T-helper 1 cell (primary cell): ENCODE data around the gene HMCN2.

ENCODE experiments used
- DNase-seq, 5 donors: peaks; one replicate each; pipeline ENCODE4 v3.0.0-alpha.2; 2012 to 2020

The HMCN2 gene

DNA sequence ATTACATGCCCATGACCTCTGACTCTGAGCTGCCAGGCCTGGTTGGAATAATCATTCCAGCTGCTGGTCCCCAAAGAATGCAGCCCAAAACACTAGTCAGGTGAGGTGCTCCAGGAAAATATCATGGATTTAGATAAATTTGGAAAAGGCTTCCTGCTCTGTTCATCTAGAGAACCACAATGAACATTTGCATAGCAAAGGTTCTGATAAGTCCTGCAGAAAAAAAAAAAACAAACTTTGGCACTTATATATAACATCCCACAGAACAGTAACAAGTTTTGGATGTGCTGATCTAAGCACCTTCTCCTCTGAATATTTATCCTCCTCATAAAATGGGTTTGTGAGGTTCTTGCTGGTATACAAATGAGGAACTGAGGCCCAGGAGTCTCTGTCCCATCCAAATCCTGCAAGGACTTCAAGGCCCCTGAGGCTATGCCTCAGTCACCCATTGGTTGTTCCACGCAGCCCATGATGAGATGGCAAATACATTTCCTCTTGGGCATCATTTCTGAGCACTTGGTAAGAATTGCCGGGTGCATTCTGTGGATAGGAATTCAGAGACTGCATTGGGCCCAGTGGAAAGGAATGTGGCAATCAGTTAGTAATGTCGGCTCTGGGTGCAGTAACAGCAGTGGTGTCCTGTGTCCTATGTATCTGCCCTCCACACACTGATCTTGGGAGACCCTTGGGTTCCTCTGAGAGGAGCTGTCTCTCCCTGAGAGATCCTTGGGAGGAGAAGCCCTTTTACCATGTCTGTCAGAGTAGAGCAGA is 105.8 kb downstream of the HMCN2 start:
- DNase-seq, result no peak

DNA sequence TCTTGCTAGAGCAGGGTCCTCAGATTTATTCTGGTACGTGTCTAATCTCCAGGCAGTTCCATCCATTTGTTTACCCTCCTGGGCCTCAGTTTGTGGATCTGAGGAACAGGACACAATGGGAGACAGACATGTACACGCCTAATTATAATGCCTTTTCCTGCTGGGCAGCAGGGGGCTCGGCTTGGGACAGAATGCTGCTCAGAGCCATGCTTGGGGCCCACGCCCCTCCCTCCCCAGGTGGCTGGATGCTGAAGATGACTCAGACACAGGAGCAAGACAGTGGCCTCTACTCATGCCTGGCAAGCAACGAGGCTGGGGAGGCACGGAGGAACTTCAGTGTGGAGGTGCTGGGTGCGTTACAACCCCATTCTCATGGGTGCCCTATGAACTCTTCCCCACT is 106.5 kb downstream of the HMCN2 start:
- no peak for DNase-seq

DNA sequence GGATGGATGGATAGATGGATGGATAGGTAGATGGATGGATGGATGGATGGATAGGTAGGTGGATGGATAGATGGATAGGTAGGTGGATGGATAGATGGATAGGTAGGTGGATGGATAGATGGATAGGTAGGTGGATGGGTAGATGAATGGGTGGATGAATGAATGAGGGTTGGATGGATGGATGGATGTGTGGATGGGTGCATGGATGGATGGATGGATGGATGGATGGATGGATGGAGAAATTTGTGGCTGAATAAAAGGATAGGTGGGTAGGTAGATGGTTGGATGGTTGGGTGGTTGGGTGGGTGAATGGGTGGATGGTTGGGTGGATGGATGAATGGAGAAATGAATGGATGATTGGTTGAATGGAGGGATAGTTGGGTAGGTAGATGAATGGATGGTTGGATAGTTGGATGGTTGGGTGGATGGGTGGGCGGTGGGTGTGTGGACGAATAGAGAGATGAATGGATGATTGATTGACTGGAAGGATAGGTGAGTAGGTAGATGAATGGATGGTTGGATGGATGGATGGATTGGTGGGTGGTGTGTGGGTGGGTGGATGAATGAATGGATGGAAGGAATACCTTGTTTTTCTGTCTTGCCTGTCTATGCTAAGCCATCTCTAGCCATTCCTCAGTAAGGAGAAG is 108.2 kb downstream of the HMCN2 start:
- no peak for DNase-seq

DNA sequence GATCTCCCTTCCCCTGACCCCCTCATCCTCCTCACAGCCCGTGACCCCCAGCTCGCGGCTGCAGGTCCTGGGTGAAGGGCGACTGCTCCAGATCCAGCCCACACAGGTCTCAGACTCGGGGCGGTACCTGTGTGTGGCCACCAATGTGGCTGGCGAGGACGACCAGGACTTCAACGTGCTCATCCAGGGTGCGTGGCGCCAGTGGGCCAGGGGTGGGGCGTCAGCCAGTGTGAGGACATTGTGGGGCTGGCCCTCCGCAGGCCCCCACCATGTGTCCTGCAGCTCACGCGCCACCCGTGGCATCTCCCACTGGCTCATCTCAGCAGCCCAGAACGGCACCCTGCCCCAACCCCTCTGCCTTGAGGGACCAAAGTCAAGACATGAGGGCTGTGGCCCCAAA is 112.1 kb downstream of the HMCN2 start:
- DNase-seq, result no peak

DNA sequence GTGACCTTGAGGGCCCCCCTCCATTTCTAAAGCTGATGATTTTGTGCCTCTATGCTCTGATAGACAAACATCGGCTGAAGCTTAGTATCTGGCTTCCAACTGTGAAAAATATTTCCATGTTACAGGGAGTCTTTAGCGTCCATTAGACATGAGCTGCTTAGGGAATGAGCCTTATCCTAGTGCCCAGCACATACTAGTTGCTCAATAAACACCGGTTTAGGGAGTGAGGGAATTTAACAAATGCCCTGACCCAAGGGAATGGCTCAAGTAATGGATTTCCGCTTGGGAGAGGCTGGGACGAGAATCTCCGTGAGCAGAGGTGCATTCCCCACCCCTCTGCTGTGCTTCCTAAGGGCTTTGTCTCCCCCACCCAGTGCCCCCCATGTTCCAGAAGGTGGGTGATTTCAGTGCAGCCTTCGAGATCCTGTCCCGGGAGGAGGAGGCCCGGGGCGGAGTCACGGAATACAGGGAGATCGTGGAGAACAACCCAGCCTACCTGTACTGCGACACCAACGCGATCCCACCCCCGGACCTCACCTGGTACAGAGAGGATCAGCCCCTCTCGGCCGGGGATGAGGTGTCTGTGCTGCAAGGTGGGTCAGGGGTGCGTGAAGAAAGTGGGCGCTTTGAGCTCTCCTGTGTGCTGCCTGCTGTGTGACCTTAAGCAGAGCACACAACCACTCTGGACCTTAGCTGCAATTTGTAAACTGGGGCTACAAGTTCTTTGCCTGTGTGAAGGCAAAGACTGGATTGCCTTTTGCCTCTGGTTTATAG is 113.5 kb downstream of the HMCN2 start:
- no peak for DNase-seq

DNA sequence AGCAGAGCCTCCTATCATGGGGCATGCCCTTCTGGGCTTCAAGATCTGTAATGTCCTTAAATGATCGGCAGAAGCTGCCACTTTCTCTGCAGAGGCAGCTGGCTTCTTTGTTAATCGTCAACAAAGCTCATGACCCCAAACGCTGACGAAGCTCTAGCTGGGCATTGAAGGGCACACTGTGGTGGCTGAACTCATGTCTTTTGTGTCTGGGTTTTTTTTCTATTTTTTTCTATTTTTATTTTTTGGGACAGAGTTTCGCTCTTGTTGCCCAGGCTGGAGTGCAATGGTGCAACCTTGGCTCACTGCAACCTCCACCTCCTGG is 114.0 kb downstream of the HMCN2 start:
- DNase-seq, result no peak

DNA sequence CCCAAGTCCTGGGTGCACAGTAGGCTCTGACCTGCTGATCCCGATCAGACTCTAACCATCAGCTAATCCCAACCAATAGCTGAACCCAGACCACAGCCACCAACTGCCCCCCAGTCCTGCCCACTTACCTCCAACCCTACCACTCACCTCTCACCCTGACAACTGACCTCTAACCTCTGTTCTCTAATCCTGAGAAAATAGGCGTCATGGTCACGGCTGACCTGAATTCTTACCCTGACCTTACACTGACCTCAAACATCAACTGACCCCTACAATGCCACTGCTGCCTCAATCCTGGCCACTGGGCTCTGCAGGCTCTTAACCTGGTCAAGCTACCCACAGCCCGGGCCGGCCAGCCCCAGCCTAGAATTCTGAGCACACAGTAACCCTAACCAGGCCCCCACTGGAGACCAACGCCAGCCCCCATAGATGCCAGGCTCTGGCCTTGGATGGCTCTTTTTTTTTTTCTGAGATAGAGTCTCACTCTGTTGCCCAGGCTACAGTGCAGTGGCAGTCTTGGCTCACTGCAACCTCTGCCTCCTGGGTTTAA is 115.4 kb downstream of the HMCN2 start:
- no peak for DNase-seq

DNA sequence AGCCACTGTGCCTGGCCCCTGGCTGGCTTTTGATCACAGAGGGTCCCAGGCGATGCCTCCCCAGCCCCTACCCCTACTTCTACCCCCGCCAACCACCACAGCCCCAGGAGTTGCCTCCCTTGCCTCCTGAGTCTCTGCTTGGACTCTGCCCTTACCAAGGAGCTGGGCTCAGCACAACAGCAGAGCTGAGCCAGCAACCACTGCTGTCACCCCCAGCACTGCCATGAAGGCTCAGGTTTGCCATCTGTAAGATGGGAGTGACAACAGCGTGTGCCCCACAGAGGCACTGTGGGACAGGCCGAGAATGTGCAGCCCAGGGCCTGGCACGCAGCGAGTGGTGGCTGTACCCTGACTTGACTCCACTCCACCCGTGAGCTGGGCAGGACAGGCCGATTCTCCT is 116.1 kb downstream of the HMCN2 start:
- DNase-seq, result no peak

DNA sequence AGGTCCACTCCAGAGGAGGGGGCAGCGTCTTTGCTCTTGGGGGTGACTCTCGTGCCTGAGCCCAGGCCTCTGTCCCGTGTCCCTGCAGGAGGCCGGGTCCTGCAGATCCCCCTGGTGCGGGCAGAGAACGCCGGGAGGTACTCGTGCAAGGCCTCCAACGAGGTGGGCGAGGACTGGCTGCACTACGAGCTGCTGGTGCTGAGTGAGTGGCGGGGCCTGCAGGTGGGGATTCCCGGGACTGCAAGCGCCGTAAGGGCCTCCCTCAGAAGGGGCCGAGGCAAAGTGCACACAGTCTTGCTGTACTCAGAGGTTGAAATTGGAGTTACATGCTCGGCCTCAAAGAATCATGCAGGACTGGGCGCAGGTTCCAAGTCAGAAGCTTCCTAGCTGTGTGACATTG is 116.5 kb downstream of the HMCN2 start:
- DNase-seq, result no peak

DNA sequence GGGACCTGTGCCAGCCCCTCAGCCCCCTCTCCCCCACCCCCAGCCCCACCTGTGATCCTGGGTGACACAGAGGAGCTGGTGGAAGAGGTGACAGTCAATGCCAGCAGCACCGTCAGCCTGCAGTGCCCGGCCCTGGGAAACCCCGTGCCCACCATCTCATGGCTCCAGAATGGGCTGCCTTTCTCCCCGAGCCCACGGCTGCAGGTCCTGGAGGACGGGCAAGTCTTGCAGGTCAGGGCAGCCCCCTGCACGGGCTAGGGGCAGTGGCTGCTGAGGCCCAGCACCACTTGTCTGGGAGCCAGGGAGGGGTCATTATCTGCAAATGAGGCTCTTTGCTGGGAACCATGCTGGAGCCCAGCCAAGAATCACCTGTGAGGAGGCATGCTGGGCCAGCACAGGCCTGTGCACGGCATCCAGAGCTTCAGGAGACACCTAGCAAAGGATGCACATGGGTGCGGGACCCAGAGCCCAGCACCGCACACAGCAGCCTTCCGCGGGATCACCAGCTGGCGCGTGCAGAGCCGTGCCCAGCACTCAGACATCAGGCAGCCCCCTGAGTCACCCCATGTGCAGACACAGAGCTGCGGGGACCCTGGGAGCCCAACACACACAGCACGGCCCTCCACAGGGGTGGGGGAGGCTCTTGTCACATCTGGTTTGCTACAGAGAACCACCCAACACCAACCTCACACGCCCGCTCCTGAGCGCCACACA is 117.2 kb downstream of the HMCN2 start:
- DNase-seq, result no peak

DNA sequence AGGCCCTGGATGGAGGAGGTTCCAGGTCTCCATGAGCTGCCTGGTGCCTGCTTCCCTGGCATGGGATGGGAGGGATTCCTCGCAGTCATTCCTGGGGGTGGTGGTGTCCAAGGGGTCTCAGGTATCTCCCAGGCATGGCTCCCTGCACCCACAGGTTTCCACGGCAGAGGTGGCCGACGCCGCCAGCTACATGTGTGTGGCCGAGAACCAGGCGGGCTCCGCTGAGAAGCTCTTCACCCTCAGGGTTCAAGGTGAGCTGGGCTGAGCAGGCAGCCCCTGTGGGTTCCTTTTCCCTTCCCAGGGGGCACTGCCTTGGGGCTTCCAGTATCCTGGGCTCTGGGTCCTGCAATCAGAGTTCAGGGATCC is 117.8 kb downstream of the HMCN2 start:
- DNase-seq, result no peak

DNA sequence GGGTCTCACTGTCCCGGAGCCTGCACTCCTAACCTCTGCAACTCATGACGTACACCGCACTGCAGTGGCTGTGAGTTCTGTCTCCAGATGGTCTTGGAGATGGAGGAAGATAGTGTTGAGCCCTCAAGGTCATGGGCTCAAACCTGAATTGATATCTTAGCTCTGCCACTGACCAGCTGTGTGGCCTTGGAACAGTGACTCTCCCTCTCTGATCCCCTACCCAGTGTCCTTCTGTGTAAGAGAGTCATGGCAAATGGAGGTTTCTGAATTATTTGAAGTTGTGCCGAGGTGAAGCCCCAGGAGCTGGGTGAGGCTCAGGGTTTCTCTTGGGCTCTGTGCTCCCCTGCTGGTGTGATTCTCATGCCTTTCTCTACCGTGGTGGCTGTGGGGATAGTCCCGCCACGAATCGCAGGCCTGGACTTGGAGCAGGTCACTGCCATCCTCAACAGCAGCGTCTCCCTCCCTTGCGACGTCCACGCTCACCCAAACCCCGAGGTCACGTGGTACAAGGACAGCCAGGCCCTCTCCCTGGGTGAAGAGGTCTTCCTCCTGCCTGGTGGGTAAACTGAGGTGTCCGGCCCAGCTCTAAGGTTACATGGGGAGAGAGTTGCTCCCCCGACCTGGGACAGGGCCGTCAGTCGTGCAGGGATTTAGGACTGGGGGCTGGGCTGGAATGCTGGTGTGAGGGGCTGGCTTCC is 118.6 kb downstream of the HMCN2 start:
- no peak for DNase-seq

DNA sequence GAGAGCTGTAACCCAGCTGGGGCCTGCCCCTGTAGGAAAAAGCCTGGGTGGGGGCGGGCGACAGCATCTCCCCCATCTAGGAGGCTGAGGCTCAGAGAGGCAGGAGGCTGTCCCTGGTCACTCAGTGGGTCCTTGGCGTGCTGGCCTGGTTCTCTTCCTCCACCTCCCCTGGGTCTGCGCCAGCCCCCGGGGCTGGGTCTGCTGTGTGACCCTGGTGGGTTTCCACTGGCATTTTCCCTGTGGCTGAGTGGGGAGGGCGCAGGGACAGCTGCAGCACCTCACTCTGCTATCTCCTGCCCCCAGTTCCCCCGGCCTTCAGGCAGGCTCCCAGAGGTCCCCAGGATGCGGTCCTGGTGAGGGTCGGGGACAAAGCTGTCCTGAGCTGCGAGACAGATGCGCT is 119.7 kb downstream of the HMCN2 start:
- DNase-seq, result no peak

DNA sequence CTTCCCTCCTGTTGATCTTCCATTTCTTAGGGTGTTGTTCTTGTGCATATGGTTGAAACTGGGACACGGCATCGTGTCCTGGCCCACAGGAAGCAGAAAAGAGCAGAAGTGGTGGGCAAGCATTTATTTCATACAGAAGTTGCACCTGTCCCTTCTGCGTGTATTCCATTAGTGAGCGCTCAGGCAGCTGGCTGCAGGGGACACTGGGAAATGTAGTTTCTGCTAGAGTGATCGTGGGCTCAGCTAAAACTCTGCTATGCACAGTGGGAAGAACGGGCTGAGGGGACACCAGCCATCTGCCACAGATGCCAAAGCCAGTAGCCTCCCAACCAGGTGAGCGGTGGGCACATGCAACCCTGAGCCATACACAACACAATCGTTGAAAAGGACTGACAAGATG is 121.8 kb downstream of the HMCN2 start:
- DNase-seq, result no peak

DNA sequence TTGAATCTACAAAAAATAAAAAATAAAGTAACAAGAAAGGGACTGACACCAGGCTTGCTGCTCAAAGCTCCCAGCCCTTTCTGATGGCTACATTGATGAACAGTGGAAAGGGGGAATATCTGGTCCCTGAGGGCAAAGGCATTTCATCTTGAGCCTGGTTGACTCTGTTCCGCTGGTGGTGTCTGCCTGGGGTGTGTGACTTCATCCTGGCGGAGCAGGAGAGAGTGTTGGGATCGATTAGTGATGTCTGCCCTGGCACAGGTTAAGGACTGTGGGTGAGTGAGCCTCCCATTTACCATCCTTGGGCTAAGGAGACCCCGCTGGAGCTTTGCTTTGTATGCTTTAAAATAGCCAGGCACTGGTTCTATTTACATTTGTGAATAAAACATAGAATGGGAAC is 122.3 kb downstream of the HMCN2 start:
- no peak for DNase-seq

DNA sequence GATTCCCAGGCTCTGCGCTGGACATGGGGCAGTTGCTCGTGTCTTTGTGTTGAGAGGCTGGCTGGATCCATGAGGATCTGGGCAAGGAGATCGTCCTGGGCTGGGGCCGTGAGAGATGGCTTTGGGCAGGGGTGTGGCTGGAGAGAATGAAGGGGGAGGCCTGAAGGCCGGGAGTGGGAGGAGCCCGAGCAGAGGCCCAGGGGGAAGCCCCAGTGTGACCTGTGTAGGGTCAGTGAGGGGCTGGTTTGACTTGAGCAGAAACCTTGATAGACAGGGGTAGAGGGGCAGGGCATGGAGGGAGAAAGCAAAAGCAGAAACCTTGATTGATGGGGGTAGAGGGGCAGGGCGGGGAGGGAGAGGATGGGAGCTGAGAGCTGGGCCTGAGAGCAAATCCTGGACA is 124.8 kb downstream of the HMCN2 start:
- DNase-seq, result no peak

DNA sequence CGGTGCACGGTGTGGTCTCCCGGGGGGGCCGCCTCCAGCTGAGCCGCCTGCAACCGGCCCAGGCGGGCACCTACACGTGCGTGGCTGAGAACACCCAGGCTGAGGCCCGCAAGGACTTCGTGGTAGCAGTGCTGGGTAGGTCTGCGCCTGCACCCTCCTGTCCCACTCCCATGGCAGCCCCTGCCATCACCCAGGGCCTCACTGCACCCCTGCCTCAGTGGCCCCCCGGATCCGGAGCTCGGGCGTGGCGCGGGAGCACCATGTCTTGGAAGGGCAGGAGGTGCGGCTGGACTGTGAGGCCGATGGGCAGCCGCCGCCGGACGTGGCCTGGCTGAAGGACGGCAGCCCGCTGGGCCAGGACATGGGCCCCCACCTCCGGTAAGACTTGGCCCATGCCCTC is 125.4 kb downstream of the HMCN2 start:
- DNase-seq, result no peak

DNA sequence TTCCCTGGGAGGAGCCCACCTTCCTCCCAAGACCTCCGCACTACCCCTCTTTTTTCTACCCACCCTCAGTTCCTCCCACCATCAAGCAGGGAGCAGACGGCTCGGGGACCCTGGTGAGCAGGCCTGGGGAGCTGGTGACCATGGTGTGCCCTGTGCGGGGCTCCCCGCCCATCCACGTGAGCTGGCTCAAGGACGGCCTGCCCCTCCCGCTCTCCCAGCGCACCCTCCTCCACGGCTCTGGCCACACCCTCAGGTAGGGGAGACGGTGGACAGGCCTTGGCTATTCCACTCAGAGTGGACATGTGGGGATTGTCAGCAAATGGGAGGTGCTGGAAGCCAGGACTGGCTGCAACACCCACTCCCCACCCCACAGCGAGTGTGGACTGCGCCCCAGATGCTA is 126.3 kb downstream of the HMCN2 start:
- no peak for DNase-seq

DNA sequence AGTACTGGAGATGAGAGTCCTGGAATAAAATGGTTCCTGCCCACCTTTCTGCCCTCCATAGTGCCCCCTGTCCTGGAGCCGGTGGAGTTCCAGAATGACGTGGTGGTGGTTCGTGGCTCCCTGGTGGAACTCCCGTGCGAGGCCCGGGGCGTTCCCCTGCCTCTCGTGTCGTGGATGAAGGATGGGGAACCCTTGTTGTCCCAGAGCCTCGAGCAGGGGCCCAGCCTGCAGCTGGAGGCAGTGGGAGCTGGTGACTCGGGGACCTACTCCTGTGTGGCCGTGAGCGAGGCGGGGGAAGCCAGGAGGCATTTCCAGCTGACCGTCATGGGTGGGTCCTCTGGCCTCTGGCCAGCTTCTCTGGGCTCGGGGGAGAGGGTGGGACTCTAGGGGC is 128.1 kb downstream of the HMCN2 start:
- DNase-seq, result no peak

DNA sequence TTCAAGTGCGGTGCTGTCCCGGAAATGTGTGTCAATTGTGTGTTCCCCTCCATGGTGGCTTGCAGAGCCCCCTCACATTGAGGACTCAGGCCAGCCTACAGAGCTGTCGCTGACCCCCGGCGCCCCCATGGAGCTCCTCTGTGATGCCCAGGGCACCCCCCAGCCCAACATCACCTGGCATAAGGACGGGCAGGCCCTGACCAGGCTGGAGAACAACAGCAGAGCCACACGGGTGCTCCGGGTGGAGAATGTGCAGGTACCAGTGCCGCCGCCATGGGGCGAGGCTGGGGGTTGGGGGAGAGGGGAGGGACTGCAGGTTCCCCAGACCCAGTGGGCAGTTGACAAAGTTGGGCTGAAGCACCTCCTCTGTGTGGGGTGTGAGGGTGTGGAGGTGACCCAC is 128.8 kb downstream of the HMCN2 start:
- no peak for DNase-seq

DNA sequence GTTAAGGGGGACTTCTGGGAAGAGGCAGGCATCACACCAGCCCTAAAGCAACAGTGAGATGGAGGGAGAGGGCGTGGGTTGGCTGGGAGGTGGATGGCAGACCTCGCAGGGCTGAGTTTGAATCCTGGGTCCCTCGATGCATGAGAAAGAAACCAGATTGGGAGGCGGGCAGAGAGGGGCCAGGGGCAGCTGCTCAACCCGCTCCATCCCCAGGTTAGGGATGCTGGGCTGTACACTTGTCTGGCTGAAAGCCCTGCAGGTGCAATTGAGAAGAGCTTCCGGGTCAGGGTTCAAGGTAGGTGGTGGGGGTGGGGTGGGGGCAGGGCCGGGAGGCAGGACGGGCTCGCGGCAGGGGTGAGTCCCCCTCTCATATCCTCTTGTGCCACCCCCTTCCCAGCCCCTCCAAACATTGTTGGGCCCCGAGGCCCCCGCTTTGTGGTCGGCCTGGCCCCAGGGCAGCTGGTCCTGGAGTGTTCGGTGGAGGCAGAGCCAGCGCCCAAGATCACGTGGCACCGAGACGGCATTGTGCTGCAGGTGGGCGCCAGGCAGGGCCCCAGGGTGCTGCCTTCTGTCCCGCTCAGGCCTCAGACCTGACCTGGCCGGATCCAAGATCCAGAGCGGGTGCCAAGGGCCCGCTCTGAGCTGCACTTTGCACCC is 129.4 kb downstream of the HMCN2 start:
- no peak for DNase-seq

DNA sequence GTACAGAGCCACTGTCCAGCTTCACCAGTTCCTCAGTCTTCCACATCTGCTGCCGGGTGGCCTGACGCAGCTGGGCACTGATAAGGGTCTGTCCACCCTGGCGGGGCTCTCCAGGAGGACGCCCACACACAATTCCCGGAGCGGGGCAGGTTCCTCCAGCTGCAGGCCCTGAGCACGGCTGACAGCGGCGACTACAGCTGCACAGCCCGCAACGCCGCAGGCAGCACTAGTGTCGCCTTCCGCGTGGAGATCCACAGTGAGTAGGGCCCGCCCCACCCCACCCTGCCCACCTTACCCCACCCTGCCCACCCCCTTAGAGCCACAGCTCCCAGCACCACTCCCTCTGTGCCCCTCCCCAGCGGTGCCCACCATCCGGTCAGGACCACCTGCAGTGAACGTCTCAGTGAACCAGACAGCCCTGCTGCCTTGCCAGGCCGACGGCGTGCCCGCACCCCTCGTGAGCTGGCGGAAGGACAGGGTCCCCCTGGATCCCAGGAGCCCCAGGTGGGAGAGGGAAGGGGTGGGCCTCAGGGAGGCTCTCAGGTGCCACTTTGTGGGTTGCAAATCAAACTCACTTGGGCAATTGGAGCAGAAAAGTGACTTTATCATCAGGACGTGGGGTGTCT is 130.4 kb downstream of the HMCN2 start:
- no peak for DNase-seq
